GM18868 (cell line): ENCODE results near the gene SLC2A10.

Source experiments
- ATAC-seq: cut with Tn5 transposase; IDR thresholded peaks from one replicate; pipeline ENCODE4 v1.9.1; 2021; ENCODE audit warnings: mild to moderate bottlenecking, moderate library complexity; ENCODE audit not compliant: unreplicated experiment

Gene SLC2A10

GRCh38 chr20:46761566-46761965 lies 52.1 kb downstream of the SLC2A10 start:
- ATAC-seq = no peak

- ATAC-seq = no peak
Measured at GRCh38 chr20:46764068-46764467, 54.6 kb downstream of the SLC2A10 start.

GRCh38 chr20:46765506-46766120 lies 56.2 kb downstream of the SLC2A10 start:
- no peak for ATAC-seq

GRCh38 chr20:46767127-46767761 lies 57.8 kb downstream of the SLC2A10 start:
- no peak for ATAC-seq

- no peak for ATAC-seq
Measured at GRCh38 chr20:46770330-46771194, 61.1 kb downstream of the SLC2A10 start.

- ATAC-seq = no peak
Measured at GRCh38 chr20:46771195-46771588, 61.7 kb downstream of the SLC2A10 start.

- ATAC-seq = no peak
Measured at GRCh38 chr20:46772901-46773300, 63.5 kb downstream of the SLC2A10 start.

GRCh38 chr20:46773680-46774079 lies 64.2 kb downstream of the SLC2A10 start:
- ATAC-seq = no peak

GRCh38 chr20:46774236-46774635 lies 64.8 kb downstream of the SLC2A10 start:
- ATAC-seq = no peak

- no peak for ATAC-seq
Measured at GRCh38 chr20:46774943-46775560, 65.6 kb downstream of the SLC2A10 start.

GRCh38 chr20:46775806-46776205 lies 66.4 kb downstream of the SLC2A10 start:
- ATAC-seq = no peak

GRCh38 chr20:46777331-46777730 lies 67.9 kb downstream of the SLC2A10 start:
- ATAC-seq = no peak

- ATAC-seq = no peak
Measured at GRCh38 chr20:46779831-46780230, 70.4 kb downstream of the SLC2A10 start.

- no peak for ATAC-seq
Measured at GRCh38 chr20:46784436-46785127, 75.1 kb downstream of the SLC2A10 start.
